GM12873 (cell line): ENCODE data around the gene AADAT.

Source experiments
- TF ChIP-seq, protein P1 (sequence below): IDR thresholded peaks from 2 replicates; pipeline ENCODE4 v1.5.1; 2012; ENCODE audit warnings: low read depth, mild to moderate bottlenecking, moderate library complexity, low read length, control low read depth; ENCODE audit not compliant: insufficient read depth; ENCODE audit errors: missing control alignments

The AADAT gene

DNA sequence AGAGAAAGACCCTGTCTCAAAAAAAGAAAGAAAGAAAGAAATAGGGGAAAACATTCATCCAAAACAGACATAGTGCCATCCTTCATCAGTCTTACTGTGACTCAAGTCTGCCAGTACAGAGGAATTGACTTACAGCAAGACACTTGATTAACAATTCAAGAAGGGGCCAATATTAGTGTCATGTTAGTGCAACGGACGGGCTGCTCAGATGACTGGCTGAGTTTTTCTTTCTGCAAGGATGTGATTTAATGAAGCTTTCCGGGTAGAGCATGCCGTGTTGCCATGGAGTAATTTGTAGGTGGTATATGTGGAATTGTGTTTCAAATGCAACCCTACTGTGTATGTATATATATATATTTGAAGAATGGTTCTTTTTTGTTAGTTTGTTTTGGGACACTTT, 51.0 kb downstream of the AADAT start:
- TF ChIP-seq, protein P1, sequence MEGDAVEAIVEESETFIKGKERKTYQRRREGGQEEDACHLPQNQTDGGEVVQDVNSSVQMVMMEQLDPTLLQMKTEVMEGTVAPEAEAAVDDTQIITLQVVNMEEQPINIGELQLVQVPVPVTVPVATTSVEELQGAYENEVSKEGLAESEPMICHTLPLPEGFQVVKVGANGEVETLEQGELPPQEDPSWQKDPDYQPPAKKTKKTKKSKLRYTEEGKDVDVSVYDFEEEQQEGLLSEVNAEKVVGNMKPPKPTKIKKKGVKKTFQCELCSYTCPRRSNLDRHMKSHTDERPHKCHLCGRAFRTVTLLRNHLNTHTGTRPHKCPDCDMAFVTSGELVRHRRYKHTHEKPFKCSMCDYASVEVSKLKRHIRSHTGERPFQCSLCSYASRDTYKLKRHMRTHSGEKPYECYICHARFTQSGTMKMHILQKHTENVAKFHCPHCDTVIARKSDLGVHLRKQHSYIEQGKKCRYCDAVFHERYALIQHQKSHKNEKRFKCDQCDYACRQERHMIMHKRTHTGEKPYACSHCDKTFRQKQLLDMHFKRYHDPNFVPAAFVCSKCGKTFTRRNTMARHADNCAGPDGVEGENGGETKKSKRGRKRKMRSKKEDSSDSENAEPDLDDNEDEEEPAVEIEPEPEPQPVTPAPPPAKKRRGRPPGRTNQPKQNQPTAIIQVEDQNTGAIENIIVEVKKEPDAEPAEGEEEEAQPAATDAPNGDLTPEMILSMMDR = no peak

DNA sequence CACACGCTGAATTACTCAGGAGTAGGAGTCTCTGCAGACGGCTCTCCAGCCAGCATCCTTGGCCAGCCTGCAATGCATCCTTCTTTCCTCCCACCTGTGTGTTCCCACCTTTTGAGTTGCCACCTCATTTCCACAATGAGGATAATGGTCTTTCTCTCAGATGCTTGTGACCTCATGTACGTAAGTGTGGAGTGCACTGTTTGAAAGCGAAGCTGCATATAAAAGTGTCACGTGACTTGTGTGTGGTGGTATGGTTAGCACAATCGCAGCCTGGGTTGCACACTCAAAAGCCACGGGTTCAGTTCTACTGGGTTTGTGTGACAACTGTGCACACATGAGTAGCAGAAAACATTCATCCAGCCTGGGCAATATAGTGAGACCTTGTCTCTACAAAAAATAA, 51.5 kb downstream of the AADAT start:
- TF ChIP-seq, protein P1 = no peak

DNA sequence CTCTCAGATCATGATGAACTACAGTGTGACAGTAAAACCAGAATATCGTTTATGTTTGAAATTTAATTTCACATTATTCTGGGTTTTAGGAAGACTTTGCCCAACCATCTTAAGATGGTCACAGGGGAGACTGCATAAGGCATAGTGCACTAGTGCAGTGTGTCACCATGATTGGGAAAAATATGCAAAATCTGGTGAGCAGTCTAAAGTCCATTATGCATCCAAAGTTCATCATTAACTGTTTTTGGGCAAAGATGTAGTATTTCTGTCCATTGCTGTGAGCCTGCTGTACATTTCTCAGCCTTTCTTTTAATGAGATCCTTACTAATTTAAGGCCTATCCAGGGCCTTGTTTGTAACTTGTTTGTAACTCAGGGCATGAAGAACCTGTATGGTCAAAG, 52.3 kb downstream of the AADAT start:
- TF ChIP-seq, protein P1 = no peak

DNA sequence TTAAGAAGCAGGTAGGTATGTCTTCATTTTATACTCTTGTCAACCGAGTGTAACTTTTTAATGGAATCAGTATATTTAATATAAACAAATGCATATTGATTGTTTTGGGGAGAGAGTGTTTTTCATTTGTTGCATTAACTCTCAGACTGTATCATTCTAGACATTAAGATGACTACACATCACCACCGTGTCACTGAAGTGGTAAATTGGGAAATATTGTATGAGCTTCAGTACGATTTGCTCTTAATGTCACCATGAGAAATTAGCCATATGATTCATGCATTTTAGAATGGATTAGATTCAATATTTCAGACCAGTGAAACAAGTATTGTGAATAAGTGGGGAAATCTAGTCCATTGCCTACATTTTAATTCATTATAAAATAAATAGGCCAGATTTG, 53.9 kb downstream of the AADAT start:
- TF ChIP-seq, protein P1 = no peak

DNA sequence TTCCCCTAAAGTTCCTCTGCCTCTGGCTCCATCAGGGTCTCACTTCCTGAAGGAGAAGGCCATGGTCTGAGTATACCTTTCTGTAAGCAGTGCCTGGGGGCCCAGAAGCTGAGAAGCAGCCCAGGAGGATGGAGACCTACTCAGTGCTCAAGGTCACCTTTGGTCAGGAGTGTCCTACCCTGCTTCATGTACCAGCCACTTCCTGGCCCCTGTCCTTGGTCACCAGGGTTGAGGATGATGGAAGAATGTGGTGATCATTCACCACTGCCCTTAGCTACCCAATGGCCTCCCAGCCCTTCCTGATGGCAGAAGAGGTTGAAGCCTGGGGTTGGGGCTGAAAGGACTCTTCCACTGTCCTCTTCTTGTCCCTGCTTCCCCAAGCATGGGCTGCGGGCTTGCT, 54.5 kb downstream of the AADAT start:
- TF ChIP-seq, protein P1 = no peak

DNA sequence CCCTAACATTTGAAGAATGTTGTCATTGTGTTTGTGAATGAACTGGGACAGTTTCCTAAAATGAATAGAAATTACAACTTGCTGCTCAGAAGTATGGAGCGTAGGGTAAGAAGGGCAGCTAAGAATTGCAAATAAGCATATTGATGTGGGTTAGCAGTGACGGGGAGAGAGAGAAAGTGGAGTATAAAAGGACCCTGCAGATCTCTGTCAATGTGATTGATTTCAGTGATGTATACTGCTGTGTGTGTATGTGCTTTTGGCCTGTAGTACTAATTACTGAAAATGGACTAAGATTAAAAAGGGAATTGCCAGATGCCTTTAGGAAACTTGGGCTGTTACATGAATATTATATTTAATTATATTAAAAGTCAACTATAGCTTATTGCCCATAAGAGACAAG, 55.8 kb downstream of the AADAT start:
- TF ChIP-seq, protein P1 = no peak

DNA sequence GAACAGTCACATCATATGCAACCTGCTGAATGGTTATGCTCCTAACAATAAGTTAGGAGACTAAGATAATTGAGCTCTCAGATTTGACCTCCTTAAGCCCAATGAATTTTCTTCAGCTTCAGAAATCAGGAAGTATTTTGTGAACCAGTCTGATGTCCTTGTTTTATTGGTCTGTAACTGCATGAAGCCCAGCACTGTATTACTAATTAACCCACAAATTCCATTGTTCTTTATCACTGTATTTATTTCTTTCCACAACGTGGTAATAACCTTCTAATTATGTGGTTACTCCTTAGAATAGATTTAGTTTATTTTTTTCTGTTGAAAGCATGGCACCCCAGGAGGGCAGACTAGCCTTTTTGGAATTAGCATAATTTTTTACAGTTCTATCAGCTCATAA, 59.6 kb downstream of the AADAT start:
- TF ChIP-seq, protein P1 = no peak
